Measurements from ENCODE around the gene PBX1.

PBX1 gene

GRCh38 chr1:164704954-164705353 lies 146.0 kb downstream of the PBX1 start:
- DNase-seq: no peak

- DNase-seq: no peak
Measured at GRCh38 chr1:164706606-164706987, 147.6 kb downstream of the PBX1 start.

- no peak for DNase-seq
Measured at GRCh38 chr1:164707868-164708331, 148.9 kb downstream of the PBX1 start.

- no peak for DNase-seq
Measured at GRCh38 chr1:164708596-164708995, 149.6 kb downstream of the PBX1 start.

GRCh38 chr1:164709126-164709525 lies 150.1 kb downstream of the PBX1 start:
- DNase-seq: no peak

- no peak for DNase-seq
Measured at GRCh38 chr1:164709541-164710278, 150.7 kb downstream of the PBX1 start.

GRCh38 chr1:164712131-164713036 lies 153.4 kb downstream of the PBX1 start:
- no peak for DNase-seq

- DNase-seq: no peak
Measured at GRCh38 chr1:164713456-164714207, 154.6 kb downstream of the PBX1 start.

GRCh38 chr1:164716992-164717703 lies 158.2 kb downstream of the PBX1 start:
- no peak for DNase-seq

- no peak for DNase-seq
Measured at GRCh38 chr1:164718821-164719220, 159.8 kb downstream of the PBX1 start.

GRCh38 chr1:164719676-164720439 lies 160.9 kb downstream of the PBX1 start:
- no peak for DNase-seq

GRCh38 chr1:164720440-164721227 lies 161.7 kb downstream of the PBX1 start:
- DNase-seq: no peak

- no peak for DNase-seq
Measured at GRCh38 chr1:164721228-164721496, 162.2 kb downstream of the PBX1 start.

- DNase-seq: no peak
Measured at GRCh38 chr1:164723296-164723798, 164.4 kb downstream of the PBX1 start.

GRCh38 chr1:164725401-164725800 lies 166.4 kb downstream of the PBX1 start:
- no peak for DNase-seq

GRCh38 chr1:164726235-164726634 lies 167.3 kb downstream of the PBX1 start:
- DNase-seq: no peak

GRCh38 chr1:164728719-164729118 lies 169.7 kb downstream of the PBX1 start:
- no peak for DNase-seq

- no peak for DNase-seq
Measured at GRCh38 chr1:164731161-164731876, 172.3 kb downstream of the PBX1 start.

GRCh38 chr1:164733070-164733469 lies 174.1 kb downstream of the PBX1 start:
- no peak for DNase-seq

GRCh38 chr1:164733734-164734133 lies 174.8 kb downstream of the PBX1 start:
- DNase-seq: no peak

Data from amniotic stem cell (primary cell).